ENCODE results near the gene ADSS1.

ADSS1 gene

GRCh38 chr14:104734601-104734990 lies 10.6 kb downstream of the ADSS1 start:
- Histone ChIP-seq H3K4me1 (ENCODE audit: control insufficient read depth in 1 of 2, insufficient read depth in 1 of 2, low read depth in 1 of 2, low read length in 1 of 2) (peaks cover 5 to 7% of the 10 kb centered on the region in 2 experiments), H3K36me3 (no peaks in the 10 kb centered on the region), H3K4me3 (ENCODE audit: low read depth in 1 of 2, low read length in 1 of 2) (no peak overlapping the region), H3K27ac (no peak overlapping the region), H3K9me3 (no peaks in the 10 kb centered on the region), H3K27me3 (no peaks in the 10 kb centered on the region)
- TF ChIP-seq CTCF (IDR thresholded peaks at IDR 0.05), result no peak

GRCh38 chr14:104734991-104735779 lies 11.2 kb downstream of the ADSS1 start:
- H3K36me3 ChIP-seq, result no peaks in the 10 kb centered on the region
- H3K4me1 ChIP-seq (ENCODE audit: control insufficient read depth in 1 of 2, insufficient read depth in 1 of 2, low read depth in 1 of 2, low read length in 1 of 2), result peaks cover 5 to 7% of the 10 kb centered on the region in 2 experiments
- H3K27me3 ChIP-seq, result no peaks in the 10 kb centered on the region
- no peaks in the 10 kb centered on the region for H3K9me3 ChIP-seq
- H3K27ac ChIP-seq, result no peak overlapping the region
- TF ChIP-seq CTCF (IDR thresholded peaks at IDR 0.05), result no peak
- no peak overlapping the region for H3K4me3 ChIP-seq (ENCODE audit: low read depth in 1 of 2, low read length in 1 of 2)

GRCh38 chr14:104735830-104736642 lies 12.0 kb downstream of the ADSS1 start:
- Histone ChIP-seq H3K4me1 (ENCODE audit: control insufficient read depth in 1 of 2, insufficient read depth in 1 of 2, low read depth in 1 of 2, low read length in 1 of 2) (peaks cover 5 to 7% of the 10 kb centered on the region in 2 experiments), H3K27ac (no peak overlapping the region), H3K27me3 (no peaks in the 10 kb centered on the region), H3K9me3 (no peaks in the 10 kb centered on the region), H3K36me3 (no peaks in the 10 kb centered on the region), H3K4me3 (ENCODE audit: low read depth in 1 of 2, low read length in 1 of 2) (no peak overlapping the region)
- no peak for TF ChIP-seq CTCF (IDR thresholded peaks at IDR 0.05)

- no peak for TF ChIP-seq CTCF (IDR thresholded peaks at IDR 0.05)
- H3K36me3 ChIP-seq, result no peaks in the 10 kb centered on the region
- H3K27ac ChIP-seq, result no peak overlapping the region
- no peaks in the 10 kb centered on the region for H3K9me3 ChIP-seq
- H3K4me3 ChIP-seq (ENCODE audit: low read depth in 1 of 2, low read length in 1 of 2), result no peak overlapping the region
- no peaks in the 10 kb centered on the region for H3K27me3 ChIP-seq
- peaks cover 5 to 7% of the 10 kb centered on the region in 2 experiments for H3K4me1 ChIP-seq (ENCODE audit: control insufficient read depth in 1 of 2, insufficient read depth in 1 of 2, low read depth in 1 of 2, low read length in 1 of 2)
These were observed 14.5 kb downstream of the ADSS1 start for GRCh38 chr14:104738375-104739019.

GRCh38 chr14:104739026-104739425 lies 15.0 kb downstream of the ADSS1 start:
- no peak for TF ChIP-seq CTCF (IDR thresholded peaks at IDR 0.05)
- no peaks in the 10 kb centered on the region for H3K9me3 ChIP-seq
- H3K27me3 ChIP-seq, result no peaks in the 10 kb centered on the region
- H3K27ac ChIP-seq, result no peak overlapping the region
- H3K4me3 ChIP-seq (ENCODE audit: low read depth in 1 of 2, low read length in 1 of 2), result no peak overlapping the region
- H3K36me3 ChIP-seq, result no peaks in the 10 kb centered on the region
- H3K4me1 ChIP-seq (ENCODE audit: control insufficient read depth in 1 of 2, insufficient read depth in 1 of 2, low read depth in 1 of 2, low read length in 1 of 2), result peaks cover 5 to 7% of the 10 kb centered on the region in 2 experiments
